Activated T-cell treated with anti-CD3 and anti-CD28 coated beads for 48 hours (primary cell): ENCODE measurements around the gene LACRT.
"Not testable (repeated sequence)": the region's sequence is repeated elsewhere in the genome, so short reads cannot be mapped to it uniquely, and the experiment has no call there.

ENCODE experiments used
- DNase-seq: peaks from one replicate; pipeline ENCODE4 v3.0.0-alpha.2; 2020; ENCODE audit warnings: low read depth

Gene LACRT

GRCh38 chr12:54634795-54635194, at the start of gene LACRT:
Gene LACRT (minus strand): TSS chr12:54634895. CDS start chr12:54634841, 54 bp downstream.
- DNase-seq, result no peak

- no peak for DNase-seq
These were observed 48.7 kb upstream of the LACRT start for GRCh38 chr12:54683398-54683797.

- no peak for DNase-seq
These were observed 48.0 kb upstream of the LACRT start for GRCh38 chr12:54682674-54683073.

- DNase-seq, result peak; percentile 12
These were observed 45.7 kb upstream of the LACRT start for GRCh38 chr12:54680374-54680773.

GRCh38 chr12:54678131-54678530, 43.4 kb upstream of the LACRT start:
- no peak for DNase-seq

- no peak for DNase-seq
These were observed 33.2 kb upstream of the LACRT start for GRCh38 chr12:54667945-54668344.

- no peak for DNase-seq
These were observed 31.3 kb upstream of the LACRT start for GRCh38 chr12:54666008-54666407.

- DNase-seq, result not testable (repeated sequence)
These were observed 30.4 kb upstream of the LACRT start for GRCh38 chr12:54665022-54665635.

GRCh38 chr12:54663603-54664002, 28.9 kb upstream of the LACRT start:
- DNase-seq, result no peak

- no peak for DNase-seq
These were observed 27.3 kb upstream of the LACRT start for GRCh38 chr12:54662026-54662425.

GRCh38 chr12:54661048-54661447, 26.4 kb upstream of the LACRT start:
- DNase-seq, result no peak

- no peak for DNase-seq
These were observed 25.7 kb upstream of the LACRT start for GRCh38 chr12:54660320-54660962.

GRCh38 chr12:54658306-54659264, 23.9 kb upstream of the LACRT start:
- peak; percentile 33 for DNase-seq

GRCh38 chr12:54657105-54657607, 22.5 kb upstream of the LACRT start:
- no peak for DNase-seq

- no peak for DNase-seq
These were observed 20.2 kb upstream of the LACRT start for GRCh38 chr12:54654926-54655325.

GRCh38 chr12:54653025-54653424, 18.3 kb upstream of the LACRT start:
- DNase-seq, result no peak

GRCh38 chr12:54650889-54651288, 16.2 kb upstream of the LACRT start:
- DNase-seq, result no peak

- DNase-seq, result no peak
These were observed 15.7 kb upstream of the LACRT start for GRCh38 chr12:54650409-54650808.

- no peak for DNase-seq
These were observed 15.1 kb upstream of the LACRT start for GRCh38 chr12:54649825-54650224.

- no peak for DNase-seq
These were observed 13.6 kb upstream of the LACRT start, which contains the start of gene DCD for GRCh38 chr12:54648265-54648664. Gene DCD (minus strand): TSS chr12:54648365. CDS start chr12:54648303, 62 bp downstream.

GRCh38 chr12:54641554-54641953, 6.9 kb upstream of the LACRT start:
- DNase-seq, result no peak

- DNase-seq, result no peak
These were observed 6.4 kb upstream of the LACRT start for GRCh38 chr12:54641089-54641488.
